T-cell (primary cell): ENCODE data around the gene MRTFA. TPM values are rescaled to one million over a fixed set of nuclear protein-coding genes. Genes with fewer than 3 reads are reported as not detected.

ENCODE experiments used
- ATAC-seq, 4 experiments: fragments of 200-7000 bp in 3 of 4; fragments of 150-1000 bp in 1 of 4; cut with Tn5 transposase; replicated peaks in 1 of 4; 1 replicate in 3 of 4; 2 replicates in 1 of 4; pipeline ENCODE4 v1.10.0; 2021; ENCODE audit warnings: moderate library complexity in 3 of 4, mild to moderate bottlenecking in 2 of 4, moderate number of reproducible peaks in 1 of 4
- CTCF ChIA-PET, 2 donors: fragments of 300-600 bp; sonication (Branson Sonifier 250); formaldehyde crosslinking; loops; one replicate each; lab custom pipeline; 2022; ENCODE audit warnings: antibody characterized with exemption in 2 of 2; lab: Charles Lee
- POLR2A ChIA-PET, 2 donors: fragments of 300-600 bp; sonication (Branson Sonifier 250); formaldehyde crosslinking; loops; one replicate each; lab custom pipeline; 2022; ENCODE audit warnings: antibody characterized with exemption in 2 of 2; lab: Charles Lee
- DNase-seq, 35 experiments: peaks; one replicate each; pipeline versions ENCODE4 v3.0.0 to v3.0.0-alpha.2; 2013 to 2023
- H3K27ac ChIP-seq: one replicate; pipeline ENCODE4 v1.5.1; 2013; ENCODE audit warnings: low read length
- H3K27me3 ChIP-seq, 2 experiments: replicated peaks in 1 of 2; 1 replicate in 1 of 2; 2 replicates in 1 of 2; pipeline versions ENCODE4 v1.6.1 to v1.7.0; 2013; ENCODE audit warnings: low read length in 1 of 2, mixed read lengths in 1 of 2; ENCODE audit not compliant: control insufficient read depth in 2 of 2, insufficient read depth in 2 of 2; ENCODE audit errors: extremely low read depth in 1 of 2
- H3K36me3 ChIP-seq, 2 donors: 1 replicate in 1 of 2; 2 replicates in 1 of 2; pipeline versions ENCODE4 v1.6.1 to v1.7.0; 2013; ENCODE audit warnings: low read length in 1 of 2; ENCODE audit not compliant: control insufficient read depth in 2 of 2, insufficient read depth in 1 of 2; ENCODE audit errors: extremely low read depth in 1 of 2
- H3K4me1 ChIP-seq, 2 experiments: 1 replicate in 1 of 2; 2 replicates in 1 of 2; pipeline versions ENCODE4 v1.6.1 to v1.7.0; 2013; ENCODE audit warnings: low read length in 2 of 2, mixed read lengths in 1 of 2; ENCODE audit not compliant: insufficient read depth in 2 of 2, control insufficient read depth in 1 of 2; ENCODE audit errors: extremely low read depth in 1 of 2
- H3K4me3 ChIP-seq, 2 donors: 1 replicate in 1 of 2; 2 replicates in 1 of 2; pipeline versions ENCODE4 v1.5.1 to v1.7.0; 2013; ENCODE audit warnings: mild to moderate bottlenecking in 2 of 2, low read length in 1 of 2, moderate library complexity in 1 of 2; ENCODE audit not compliant: control insufficient read depth in 1 of 2; ENCODE audit errors: extremely low read depth in 1 of 2
- H3K9me3 ChIP-seq: 2 replicates; pipeline ENCODE4 v1.7.0; 2013
- H3K27ac Mint-ChIP-seq, 2 donors: one replicate each; pipeline ENCODE4 v1.8.0; 2020 to 2021; ENCODE audit warnings: mild to moderate bottlenecking in 2 of 2, mixed read lengths in 2 of 2
- H3K27me3 Mint-ChIP-seq, 2 donors: one replicate each; pipeline ENCODE4 v1.8.0; 2021 to 2022; ENCODE audit warnings: mixed read lengths in 2 of 2
- H3K36me3 Mint-ChIP-seq: one replicate; pipeline ENCODE4 v1.8.0; 2021; ENCODE audit warnings: mixed read lengths
- H3K4me1 Mint-ChIP-seq, 3 donors: one replicate each; pipeline ENCODE4 v1.8.0; 2020 to 2022; ENCODE audit warnings: mixed read lengths in 3 of 3, mild to moderate bottlenecking in 1 of 3
- H3K4me3 Mint-ChIP-seq, 3 donors: one replicate each; pipeline ENCODE4 v1.8.0; 2020 to 2022; ENCODE audit warnings: mild to moderate bottlenecking in 3 of 3, mixed read lengths in 3 of 3, moderate library complexity in 3 of 3
- H3K9me3 Mint-ChIP-seq, 3 donors: one replicate each; pipeline ENCODE4 v1.8.0; 2020 to 2022; ENCODE audit warnings: mixed read lengths in 3 of 3
- WGBS: methylation state at CpG from one replicate; pipeline ENCODE4 v1.1.5; 2013; ENCODE audit warnings: missing lambda C conversion rate; ENCODE audit not compliant: insufficient coverage; 5-methylcytosine and 5-hydroxymethylcytosine counted together
- total RNA-seq, 35 experiments: library from RNA in 6 of 35; stranded (reverse) in 6 of 35; fragments of 120-200 nt in 1 of 35; gene quantifications; one replicate each; pipeline versions ENCODE4 v1.2.1 to v1.2.4 and lab custom pipeline; 2013 to 2026

Gene MRTFA
- total RNA-seq, 5 donors from 2014 or later (not counting 1 experiment from before 2014, with no cell fraction given), result 81.9 to 118 (median 114) TPM

DNA sequence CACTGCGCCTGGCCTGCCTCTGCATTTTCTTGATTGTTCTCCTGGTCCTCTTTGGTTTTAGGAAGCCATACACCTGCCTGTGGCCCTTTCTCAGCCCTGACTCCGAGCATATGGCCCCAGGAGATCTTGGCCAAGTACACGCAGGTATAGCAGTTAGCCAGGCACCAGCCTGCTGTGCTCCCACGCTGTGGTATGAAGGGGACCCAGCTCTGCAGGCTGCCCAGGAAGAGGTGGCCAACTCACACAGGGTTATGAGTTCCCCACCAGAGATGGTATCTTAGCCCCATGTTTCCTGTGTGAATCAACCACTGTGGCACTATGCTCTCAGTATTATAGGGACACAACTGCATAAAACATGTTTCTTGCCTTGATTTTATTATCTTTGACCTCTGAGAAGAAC lies 235.0 kb downstream of the MRTFA start:
- CTCF ChIA-PET, result interaction anchor here in 1 of 2 donors (0.5 kb wide), 1 partner anchor 31 kb away, joined by 4 read pairs; the partner anchor contains the start of gene SGSM3
- 33% methylated on average over 4 of the region's 4 CpGs for WGBS
- H3K36me3 Mint-ChIP-seq, result peaks cover 24% of the 10 kb centered on the region
- DNase-seq (peak in 33 of 35 experiments; percentile 21 to 75 (median 43)), ATAC-seq (peak; percentile 82 to 94 (median 90))
- H3K27ac Mint-ChIP-seq, result peak overlapping the region; percentile 91 to 96
- H3K4me1 ChIP-seq, result peaks cover 36 to 72% of the 10 kb centered on the region in 2 experiments
- H3K27ac ChIP-seq, result peak overlapping the region; percentile 69
- POLR2A ChIA-PET, result interaction anchor here in 1 of 2 donors (0.5 kb wide), 2 partner anchors 310 to 1196 kb away, joined by 3 to 8 read pairs; no protein-coding TSS in a partner anchor
- H3K36me3 ChIP-seq, result peaks cover 4 to 27% of the 10 kb centered on the region in 2 donors
- no peaks in the 10 kb centered on the region for H3K27me3 ChIP-seq
- H3K4me1 Mint-ChIP-seq, result peaks cover 70 to 72% (median 72%) of the 10 kb centered on the region in 3 donors
- peak overlapping the region; percentile 16 to 27 for H3K4me3 ChIP-seq
- H3K9me3 ChIP-seq, result no peaks in the 10 kb centered on the region
- H3K9me3 Mint-ChIP-seq, result no peaks in the 10 kb centered on the region
- H3K4me3 Mint-ChIP-seq, result peak overlapping the region; percentile 54 to 80 (median 64)
- H3K27me3 Mint-ChIP-seq, result no peaks in the 10 kb centered on the region

DNA sequence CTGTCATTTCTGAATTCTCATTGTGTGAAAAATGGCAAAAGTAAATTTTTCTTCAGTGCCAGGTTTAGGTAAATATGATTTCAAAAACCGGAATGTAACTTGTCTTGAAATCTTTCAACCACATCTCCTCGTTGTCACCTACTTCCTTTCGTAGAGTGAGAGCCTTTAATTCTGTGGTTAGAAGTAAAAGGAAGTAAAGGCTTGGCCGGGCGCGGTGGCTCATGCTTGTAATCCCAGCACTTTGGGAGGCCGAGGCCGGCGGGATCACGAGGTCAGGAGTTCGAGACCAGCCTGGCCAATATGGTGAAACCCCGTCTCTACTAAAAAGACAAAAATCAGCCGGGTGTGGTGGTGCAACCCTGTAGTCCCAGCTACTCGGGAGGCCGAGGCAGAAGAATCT lies 236.4 kb downstream of the MRTFA start:
- DNase-seq (peak in 33 of 35 experiments; percentile 20 to 69 (median 36)), ATAC-seq (peak; percentile 40 to 65 (median 46))
- no peaks in the 10 kb centered on the region for H3K27me3 Mint-ChIP-seq
- peak overlapping the region; percentile 39 to 80 (median 56) for H3K4me3 Mint-ChIP-seq
- WGBS, result no CpG with 5 or more reads among the region's 15 CpGs
- H3K9me3 Mint-ChIP-seq, result no peaks in the 10 kb centered on the region
- H3K27ac Mint-ChIP-seq, result peak overlapping the region; percentile 91 to 96
- peaks cover 81 to 84% (median 84%) of the 10 kb centered on the region in 3 donors for H3K4me1 Mint-ChIP-seq
- no peak overlapping the region for H3K4me3 ChIP-seq
- ChIA-PET POLR2A (interaction anchor here in 1 of 2 donors (0.6 kb wide), 1 partner anchor 158 kb away, joined by 4 read pairs; no protein-coding TSS in a partner anchor), CTCF (no interaction called here)
- H3K27ac ChIP-seq, result peak overlapping the region; percentile 77
- no peaks in the 10 kb centered on the region for H3K27me3 ChIP-seq
- H3K36me3 Mint-ChIP-seq, result peaks cover 24% of the 10 kb centered on the region
- peaks cover 4 to 14% of the 10 kb centered on the region in 2 donors for H3K36me3 ChIP-seq
- no peaks in the 10 kb centered on the region for H3K9me3 ChIP-seq
- peaks cover 42 to 82% of the 10 kb centered on the region in 2 experiments for H3K4me1 ChIP-seq

DNA sequence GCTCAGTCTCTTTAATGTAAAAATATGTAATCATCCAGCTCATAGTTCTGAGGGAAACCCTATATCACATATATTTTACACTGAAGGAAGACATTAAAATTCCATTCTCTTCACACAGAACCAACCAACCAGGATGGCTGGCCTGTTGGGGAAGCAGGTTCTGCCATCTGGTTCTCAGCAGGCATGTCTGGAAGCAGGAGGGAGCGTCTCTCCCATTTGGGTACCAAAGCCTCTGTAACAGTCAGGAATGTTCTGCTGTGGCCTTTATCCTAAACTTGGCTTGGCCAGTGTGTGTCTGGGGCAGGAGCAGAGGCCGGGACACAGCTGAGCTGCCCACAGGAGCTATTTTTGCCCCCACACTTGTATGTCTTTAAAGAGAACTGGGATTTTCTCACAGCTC lies 236.9 kb downstream of the MRTFA start:
- Mint-ChIP-seq H3K4me1 (peaks cover 86 to 89% (median 88%) of the 10 kb centered on the region in 3 donors), H3K9me3 (no peaks in the 10 kb centered on the region), H3K27ac (peak overlapping the region; percentile 91 to 96), H3K36me3 (peaks cover 24% of the 10 kb centered on the region), H3K4me3 (peak overlapping the region in 2 of 3 donors; percentile 56 to 80), H3K27me3 (no peaks in the 10 kb centered on the region)
- Histone ChIP-seq H3K4me1 (peaks cover 46 to 81% of the 10 kb centered on the region in 2 experiments), H3K36me3 (peaks cover 1 to 9% of the 10 kb centered on the region in 2 donors), H3K9me3 (no peaks in the 10 kb centered on the region), H3K27ac (peak overlapping the region; percentile 77), H3K4me3 (peak overlapping the region in 1 of 2 donors; percentile 7), H3K27me3 (no peaks in the 10 kb centered on the region)
- ATAC-seq, result no peak
- POLR2A ChIA-PET, result no interaction called here
- DNase-seq, result no peak
- WGBS, result 90% methylated on average over 1 of the region's 2 CpGs
- CTCF ChIA-PET, result interaction anchor here (0.5 to 1.4 kb wide), 5 partner anchors 17 to 349 kb away, joined by 3 to 5 read pairs (median 3); no protein-coding TSS in a partner anchor

DNA sequence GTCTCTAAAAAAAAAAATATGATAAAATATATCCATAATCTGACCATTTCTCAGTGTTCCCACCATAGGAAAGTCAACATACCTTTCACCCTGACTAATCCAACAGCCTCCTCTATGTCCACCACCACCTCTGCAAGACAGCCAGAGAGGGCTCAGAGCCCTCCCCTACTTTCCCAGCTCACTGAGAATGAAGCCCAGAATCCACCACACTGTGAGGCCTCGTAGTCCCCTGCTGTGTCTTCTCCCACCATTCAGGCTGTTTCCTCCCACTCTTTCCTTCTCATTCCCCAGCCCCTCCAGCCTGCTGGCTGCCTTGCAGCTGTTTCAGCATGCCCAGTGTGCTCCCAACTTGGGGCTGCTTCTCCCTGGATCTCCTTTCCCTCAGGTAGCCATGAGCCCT lies 239.1 kb downstream of the MRTFA start:
- Histone ChIP-seq H3K27ac (peak overlapping the region; percentile 29), H3K4me1 (peaks cover 43 to 63% of the 10 kb centered on the region in 2 experiments), H3K27me3 (no peaks in the 10 kb centered on the region), H3K36me3 (no peaks in the 10 kb centered on the region), H3K4me3 (no peak overlapping the region), H3K9me3 (no peaks in the 10 kb centered on the region)
- peak overlapping the region; percentile 65 to 94 for H3K27ac Mint-ChIP-seq
- H3K4me3 Mint-ChIP-seq, result peak overlapping the region in 1 of 3 donors; percentile 1
- no peaks in the 10 kb centered on the region for H3K9me3 Mint-ChIP-seq
- ATAC-seq, result no peak
- POLR2A ChIA-PET, result interaction anchor here in 1 of 2 donors (0.6 to 1.2 kb wide), 2 partner anchors 12 to 1254 kb away, joined by 3 read pairs; no protein-coding TSS in a partner anchor
- 50% methylated on average over 1 of the region's 1 CpG for whole genome bisulfite sequencing
- DNase-seq, result no peak
- CTCF ChIA-PET, result no interaction called here
- H3K27me3 Mint-ChIP-seq, result no peaks in the 10 kb centered on the region
- H3K4me1 Mint-ChIP-seq, result peaks cover 82 to 90% (median 84%) of the 10 kb centered on the region in 3 donors
- peaks cover 10% of the 10 kb centered on the region for H3K36me3 Mint-ChIP-seq

DNA sequence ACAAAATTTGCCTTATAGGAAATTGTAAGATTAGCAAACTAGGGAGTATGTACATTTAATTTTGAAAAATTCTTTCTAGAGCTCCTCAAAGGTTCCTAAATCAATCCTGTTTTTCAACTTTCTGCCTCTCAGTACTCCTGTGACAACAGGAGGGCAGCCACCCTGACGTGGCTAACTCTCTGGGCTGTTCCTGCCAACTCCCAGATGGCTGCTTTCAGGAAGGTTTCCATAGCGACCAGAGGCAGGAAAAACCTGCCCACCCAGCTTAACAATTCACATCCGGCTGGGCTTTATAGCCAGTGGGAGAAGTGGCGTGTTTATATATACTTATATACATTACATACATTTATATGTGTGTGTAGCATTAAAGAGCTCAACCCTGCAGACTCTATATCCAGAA lies 239.6 kb downstream of the MRTFA start:
- Histone ChIP-seq H3K36me3 (no peaks in the 10 kb centered on the region), H3K4me1 (peaks cover 41 to 58% of the 10 kb centered on the region in 2 experiments), H3K27me3 (no peaks in the 10 kb centered on the region), H3K27ac (no peak overlapping the region), H3K9me3 (no peaks in the 10 kb centered on the region), H3K4me3 (no peak overlapping the region)
- peaks cover 10% of the 10 kb centered on the region for H3K36me3 Mint-ChIP-seq
- ChIA-PET CTCF (no interaction called here), POLR2A (interaction anchor here (0.6 to 1.2 kb wide), 3 partner anchors 12 to 1254 kb away, joined by 3 read pairs; no protein-coding TSS in a partner anchor)
- peak overlapping the region; percentile 79 to 81 for H3K27ac Mint-ChIP-seq
- DNase-seq (no peak), ATAC-seq (no peak)
- H3K27me3 Mint-ChIP-seq, result no peaks in the 10 kb centered on the region
- H3K9me3 Mint-ChIP-seq, result no peaks in the 10 kb centered on the region
- no peak overlapping the region for H3K4me3 Mint-ChIP-seq
- WGBS, result no CpG with 5 or more reads among the region's 4 CpGs
- H3K4me1 Mint-ChIP-seq, result peaks cover 81 to 90% (median 83%) of the 10 kb centered on the region in 3 donors

DNA sequence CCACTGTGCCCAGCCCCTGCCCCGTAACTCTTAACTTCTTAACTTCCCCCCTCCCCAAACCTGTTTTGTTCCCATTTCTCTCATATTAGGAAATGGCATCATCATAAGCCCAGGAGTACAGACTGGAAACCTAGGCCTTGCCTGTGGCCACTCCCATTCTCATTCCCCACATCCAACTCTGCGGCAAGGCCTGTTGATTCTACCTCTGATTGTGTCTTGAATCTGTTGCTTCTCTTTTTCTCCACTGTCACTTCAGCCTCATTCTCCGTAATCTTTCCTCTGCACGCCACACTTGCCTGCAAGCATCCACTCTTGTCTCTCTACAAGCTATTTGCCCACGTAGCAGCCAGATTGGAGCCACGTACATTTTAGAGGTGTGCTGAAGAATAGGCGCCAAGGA lies 240.9 kb downstream of the MRTFA start:
- H3K4me3 ChIP-seq, result no peak overlapping the region
- peaks cover 30 to 46% of the 10 kb centered on the region in 2 experiments for H3K4me1 ChIP-seq
- H3K27me3 ChIP-seq, result no peaks in the 10 kb centered on the region
- Mint-ChIP-seq H3K4me3 (peak overlapping the region in 1 of 3 donors; percentile 3), H3K9me3 (no peaks in the 10 kb centered on the region), H3K4me1 (peaks cover 76 to 86% (median 78%) of the 10 kb centered on the region in 3 donors), H3K27ac (peak overlapping the region; percentile 8 to 83), H3K36me3 (peaks cover 7% of the 10 kb centered on the region), H3K27me3 (no peaks in the 10 kb centered on the region)
- ChIA-PET POLR2A (interaction anchor here (0.5 to 0.6 kb wide), 2 partner anchors 14 to 50 kb away, joined by 4 to 7 read pairs; no protein-coding TSS in a partner anchor), CTCF (no interaction called here)
- H3K36me3 ChIP-seq, result no peaks in the 10 kb centered on the region
- DNase-seq (no peak), ATAC-seq (no peak)
- H3K27ac ChIP-seq, result no peak overlapping the region
- H3K9me3 ChIP-seq, result no peaks in the 10 kb centered on the region
- WGBS, result 94% methylated on average over 4 of the region's 7 CpGs
